C4-2B (cell line): ENCODE results near the gene PTPRN2.

Source experiments
- H3K27ac ChIP-seq: fragments of 450-650 bp; 2 replicates; pipeline ENCODE4 v1.5.1; 2017
- ZFX ChIP-seq: fragments of 450-650 bp; IDR thresholded peaks from 2 replicates; pipeline ENCODE4 v1.6.1; 2017
- TF ChIP-seq, protein P1 (sequence below): fragments of 450-650 bp; conservative IDR thresholded peaks from 2 replicates; pipeline ENCODE4 v1.5.1; 2017; ENCODE audit warnings: mild to moderate bottlenecking

PTPRN2 gene

DNA sequence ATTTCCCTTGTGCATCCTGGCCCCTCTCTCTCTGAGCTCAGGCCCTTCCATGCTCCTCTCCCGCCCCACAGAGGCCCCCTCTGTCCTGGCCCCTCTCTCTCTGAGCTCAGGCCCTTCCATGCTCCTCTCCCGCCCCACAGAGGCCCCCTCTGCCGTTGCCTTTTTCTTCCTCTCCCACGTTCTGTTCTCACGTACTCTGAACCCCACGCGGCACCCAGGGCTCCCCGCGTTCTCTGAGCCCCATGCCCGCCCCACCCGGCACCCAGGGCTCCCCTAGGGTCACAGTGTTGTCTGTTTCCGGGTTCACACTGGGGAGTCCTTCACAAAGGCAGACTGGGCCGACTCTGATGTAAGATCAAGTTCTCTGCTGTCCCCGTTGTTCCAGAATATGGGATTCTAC lies 914.0 kb downstream of the PTPRN2 start:
- no peak for TF ChIP-seq ZFX
- TF ChIP-seq, protein P1, sequence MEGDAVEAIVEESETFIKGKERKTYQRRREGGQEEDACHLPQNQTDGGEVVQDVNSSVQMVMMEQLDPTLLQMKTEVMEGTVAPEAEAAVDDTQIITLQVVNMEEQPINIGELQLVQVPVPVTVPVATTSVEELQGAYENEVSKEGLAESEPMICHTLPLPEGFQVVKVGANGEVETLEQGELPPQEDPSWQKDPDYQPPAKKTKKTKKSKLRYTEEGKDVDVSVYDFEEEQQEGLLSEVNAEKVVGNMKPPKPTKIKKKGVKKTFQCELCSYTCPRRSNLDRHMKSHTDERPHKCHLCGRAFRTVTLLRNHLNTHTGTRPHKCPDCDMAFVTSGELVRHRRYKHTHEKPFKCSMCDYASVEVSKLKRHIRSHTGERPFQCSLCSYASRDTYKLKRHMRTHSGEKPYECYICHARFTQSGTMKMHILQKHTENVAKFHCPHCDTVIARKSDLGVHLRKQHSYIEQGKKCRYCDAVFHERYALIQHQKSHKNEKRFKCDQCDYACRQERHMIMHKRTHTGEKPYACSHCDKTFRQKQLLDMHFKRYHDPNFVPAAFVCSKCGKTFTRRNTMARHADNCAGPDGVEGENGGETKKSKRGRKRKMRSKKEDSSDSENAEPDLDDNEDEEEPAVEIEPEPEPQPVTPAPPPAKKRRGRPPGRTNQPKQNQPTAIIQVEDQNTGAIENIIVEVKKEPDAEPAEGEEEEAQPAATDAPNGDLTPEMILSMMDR = no peak
- H3K27ac ChIP-seq = no peak overlapping the region

DNA sequence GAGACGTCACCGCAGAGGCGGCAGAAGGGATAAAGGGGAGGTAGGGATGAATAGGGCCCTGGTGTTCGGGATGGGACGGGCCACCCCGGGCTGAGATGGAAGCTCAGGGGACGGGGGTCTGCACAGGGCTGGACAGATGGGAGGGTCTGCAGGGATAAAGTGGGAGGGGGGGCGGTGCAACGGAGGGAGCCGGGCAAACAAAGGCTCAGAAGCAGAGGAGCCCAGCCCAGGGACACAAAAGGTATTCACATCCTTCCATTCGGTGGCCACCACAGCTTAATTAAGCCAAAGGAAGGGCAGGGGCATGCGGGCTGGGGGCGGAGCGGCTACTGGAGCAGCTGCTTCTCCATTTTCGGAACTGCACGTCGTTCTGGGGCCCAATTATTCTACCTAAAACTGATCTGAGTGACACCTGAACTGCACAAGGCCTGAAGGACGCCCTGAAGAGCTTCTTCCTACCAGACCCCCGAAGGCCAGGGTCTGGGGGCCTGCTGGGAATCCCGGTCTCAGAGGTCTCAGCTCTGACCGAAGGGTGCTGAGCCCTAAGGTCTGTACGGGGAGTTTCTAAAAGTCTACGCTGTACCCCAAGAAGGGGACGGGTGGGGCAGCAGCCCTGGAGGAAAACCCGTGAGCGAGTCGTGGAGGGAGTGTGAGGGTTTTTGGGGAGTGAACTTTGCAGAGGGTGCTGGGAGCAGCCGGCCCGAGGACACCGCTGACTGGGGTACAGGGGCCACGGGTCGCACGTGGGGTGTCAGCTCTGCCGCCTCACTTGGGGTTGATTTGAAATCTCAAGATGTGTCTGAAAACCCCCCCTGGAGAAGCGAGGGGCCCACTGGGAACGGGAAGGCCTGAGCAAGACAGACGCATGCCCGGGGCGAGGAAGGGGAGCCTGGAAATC lies 916.0 kb downstream of the PTPRN2 start:
- H3K27ac ChIP-seq = no peak overlapping the region
- TF ChIP-seq, protein P1 = no peak
- TF ChIP-seq ZFX = no peak

DNA sequence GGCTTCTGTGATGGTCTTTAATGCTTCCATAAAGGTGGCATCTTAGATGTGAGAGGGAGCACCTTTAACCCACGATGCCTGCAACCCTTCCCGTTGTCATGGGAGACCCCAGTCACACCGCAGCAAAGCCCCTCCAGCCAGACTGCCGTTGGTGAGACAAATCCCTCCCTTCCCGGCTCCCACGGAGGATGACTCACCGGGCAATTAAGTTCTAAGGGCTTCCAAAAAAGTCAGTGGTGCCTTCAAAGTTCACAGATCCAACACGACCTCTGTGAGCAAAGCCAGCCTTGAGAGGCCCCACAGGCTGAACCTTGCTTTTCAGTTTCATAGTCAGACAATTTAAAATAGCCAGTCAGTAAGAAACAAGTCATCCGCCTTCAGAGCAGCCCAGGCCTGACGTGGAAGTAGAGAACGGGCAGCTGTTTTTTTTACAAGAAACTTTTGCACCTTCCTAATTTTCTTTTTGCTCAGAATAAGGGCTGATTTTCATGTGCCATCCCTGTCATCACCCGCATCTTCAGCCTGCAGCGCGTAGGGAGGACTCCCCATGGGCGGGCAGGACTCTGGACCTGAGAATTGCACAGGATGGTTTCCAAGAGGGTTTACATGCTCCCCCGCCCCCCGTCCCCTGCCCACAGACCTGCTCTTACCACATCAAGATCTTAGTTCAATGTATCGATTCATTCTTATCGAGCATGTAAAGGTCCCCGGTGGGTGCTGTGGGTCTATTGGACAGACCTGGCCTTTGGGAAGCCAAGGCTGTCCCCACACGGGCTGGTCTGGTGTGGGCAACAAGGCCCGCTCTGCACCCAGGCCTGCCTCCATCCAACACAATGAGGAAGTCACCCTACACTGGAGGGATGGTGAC lies 916.9 kb downstream of the PTPRN2 start:
- no peak overlapping the region for H3K27ac ChIP-seq
- no peak for TF ChIP-seq ZFX
- TF ChIP-seq, protein P1 = no peak

DNA sequence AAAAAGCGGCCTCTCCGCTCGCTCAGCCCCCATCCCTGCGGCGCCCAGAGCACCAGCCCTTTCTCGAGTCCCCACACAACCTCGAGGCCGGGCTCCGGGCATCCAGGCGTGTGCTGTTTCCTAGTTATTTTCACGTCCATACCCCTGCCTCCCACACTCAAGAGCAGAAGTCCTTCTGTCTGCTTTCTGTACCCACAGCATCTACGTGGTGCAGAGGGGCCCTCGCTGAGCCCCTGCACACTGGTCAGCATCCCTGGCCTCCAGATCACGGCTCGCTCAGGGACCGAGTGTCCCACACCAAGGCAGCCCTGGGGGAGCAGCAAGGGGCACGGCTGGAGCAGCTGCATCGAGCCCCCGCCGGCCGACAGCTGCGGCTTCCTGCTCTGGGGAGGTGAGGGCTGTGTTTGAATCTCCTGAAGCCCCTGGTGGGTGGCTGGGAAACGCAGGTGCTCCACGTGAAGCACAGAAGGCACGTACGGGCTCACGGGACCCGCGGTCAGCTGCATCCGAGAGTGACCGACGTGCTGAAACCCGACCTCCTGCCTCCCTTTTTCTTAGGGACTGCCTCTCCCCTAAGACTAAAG lies 917.8 kb downstream of the PTPRN2 start:
- no peak overlapping the region for H3K27ac ChIP-seq
- TF ChIP-seq, protein P1 = no peak
- no peak for TF ChIP-seq ZFX

DNA sequence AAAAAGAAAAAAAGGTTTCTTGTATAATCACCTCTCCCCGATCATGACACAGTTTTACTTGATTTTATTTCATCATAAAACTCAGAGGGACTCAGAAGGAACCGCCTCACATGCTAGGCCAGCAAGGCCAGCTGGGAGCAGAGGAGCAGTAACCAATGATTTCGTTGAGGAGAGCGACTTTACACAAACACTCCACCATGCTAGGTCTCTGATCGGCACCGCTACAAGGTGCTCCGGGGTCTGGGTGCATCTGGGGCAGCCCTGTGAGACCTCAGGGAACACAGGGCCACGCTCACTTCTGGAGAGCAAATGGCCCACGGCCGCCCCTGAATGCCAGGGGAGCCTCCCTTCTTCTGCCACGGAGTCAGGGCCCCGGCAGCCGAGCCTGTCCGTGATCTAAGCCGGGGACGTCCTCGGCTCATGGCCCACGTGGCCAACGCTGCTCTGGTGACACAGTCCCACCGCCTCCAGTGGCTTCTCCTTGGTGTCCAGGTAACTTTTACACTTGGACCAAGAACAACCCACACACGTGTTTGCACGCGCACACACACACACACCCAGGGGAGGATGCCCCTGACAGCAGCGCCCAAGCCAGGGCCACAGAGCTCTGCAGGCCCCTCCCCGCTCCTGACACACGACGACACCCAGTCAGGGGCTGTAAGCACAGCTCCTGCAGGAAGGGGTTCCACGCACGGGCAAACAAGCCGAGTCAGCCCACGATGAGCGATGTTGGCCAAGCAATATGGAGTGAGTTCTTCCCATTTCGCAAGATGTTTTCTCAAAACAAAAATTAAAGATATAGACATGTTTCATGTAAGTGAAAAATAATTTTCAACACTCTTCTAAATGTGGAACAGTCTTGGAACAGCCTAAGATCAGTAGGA lies 918.5 kb downstream of the PTPRN2 start:
- no peak overlapping the region for H3K27ac ChIP-seq
- TF ChIP-seq, protein P1 = no peak
- TF ChIP-seq ZFX = no peak

DNA sequence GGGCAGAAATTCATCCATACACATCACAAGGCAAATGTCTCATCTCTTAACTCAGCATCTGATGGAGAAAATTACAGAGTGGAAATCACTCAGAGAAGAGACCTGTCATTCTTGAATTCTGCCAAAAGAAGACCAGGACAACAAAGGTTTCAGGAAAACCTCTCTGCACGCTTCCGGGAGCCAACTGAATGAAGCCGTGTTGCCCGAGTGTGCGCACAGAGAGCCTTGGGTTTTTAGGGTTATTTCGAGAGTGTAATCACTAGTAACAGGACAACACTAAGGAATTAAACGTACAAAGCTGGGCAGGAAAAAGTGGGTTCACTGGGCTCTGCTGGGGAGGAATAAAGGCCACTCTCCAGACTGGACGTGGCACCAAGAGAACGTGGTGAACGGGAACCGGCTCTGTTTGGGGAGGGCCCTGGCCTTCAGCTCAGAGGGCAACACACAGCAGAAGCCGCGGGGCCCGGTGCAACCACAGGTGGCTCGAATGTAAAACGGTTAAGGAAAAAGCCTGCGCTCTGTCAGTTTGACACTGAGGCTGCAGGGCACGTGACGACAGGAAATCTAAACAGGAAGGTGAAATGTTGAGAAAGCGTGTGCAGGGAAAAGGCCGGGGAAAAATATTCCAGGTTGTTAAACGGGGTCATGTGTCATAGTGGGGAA lies 919.3 kb downstream of the PTPRN2 start:
- no peak for TF ChIP-seq ZFX
- TF ChIP-seq, protein P1 = no peak
- H3K27ac ChIP-seq = no peak overlapping the region
